Right kidney (tissue), 1 donor: Measurements from ENCODE around the gene ASIC1.

Experiments
- DNase-seq: peaks from one replicate; pipeline ENCODE4 v3.0.0-alpha.2; 2016

ASIC1 gene

DNA sequence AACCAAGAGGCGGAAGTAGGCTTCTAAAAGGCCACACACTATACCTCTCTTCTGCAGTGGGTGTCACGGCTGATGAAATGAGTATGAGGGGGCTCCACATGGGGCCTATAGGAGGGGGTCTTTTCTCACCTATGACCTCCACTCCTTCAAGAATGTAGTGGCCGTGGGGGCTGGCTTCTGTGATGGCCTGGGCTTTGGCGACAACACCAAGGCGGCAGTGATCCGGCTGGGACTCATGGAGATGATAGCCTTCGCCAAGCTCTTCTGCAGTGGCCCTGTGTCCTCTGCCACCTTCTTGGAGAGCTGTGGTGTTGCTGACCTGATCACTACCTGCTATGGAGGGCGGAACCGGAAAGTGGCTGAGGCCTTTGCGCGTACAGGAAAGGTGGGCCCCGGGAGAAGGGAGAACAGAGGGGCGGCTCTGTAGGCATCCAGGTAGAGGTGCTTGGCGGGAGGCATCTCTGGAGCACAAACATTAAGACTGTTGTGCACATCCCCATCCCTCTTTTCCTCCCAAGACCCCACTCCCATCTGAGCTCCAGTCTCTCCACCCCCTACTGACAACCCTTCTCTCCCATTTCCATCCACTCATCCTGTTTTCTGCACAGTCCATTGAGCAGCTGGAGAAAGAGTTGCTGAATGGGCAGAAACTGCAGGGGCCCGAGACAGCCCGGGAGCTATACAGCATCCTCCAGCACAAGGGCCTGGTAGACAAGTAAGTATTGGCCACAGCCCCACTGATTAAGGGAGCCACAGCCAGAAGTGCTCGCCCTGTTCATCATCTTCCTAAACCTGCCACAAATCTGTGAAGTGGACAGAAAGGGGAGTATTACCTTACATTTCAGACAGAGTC, 50.2 kb downstream of the ASIC1 start:
- peak; percentile 24 for DNase-seq

DNA sequence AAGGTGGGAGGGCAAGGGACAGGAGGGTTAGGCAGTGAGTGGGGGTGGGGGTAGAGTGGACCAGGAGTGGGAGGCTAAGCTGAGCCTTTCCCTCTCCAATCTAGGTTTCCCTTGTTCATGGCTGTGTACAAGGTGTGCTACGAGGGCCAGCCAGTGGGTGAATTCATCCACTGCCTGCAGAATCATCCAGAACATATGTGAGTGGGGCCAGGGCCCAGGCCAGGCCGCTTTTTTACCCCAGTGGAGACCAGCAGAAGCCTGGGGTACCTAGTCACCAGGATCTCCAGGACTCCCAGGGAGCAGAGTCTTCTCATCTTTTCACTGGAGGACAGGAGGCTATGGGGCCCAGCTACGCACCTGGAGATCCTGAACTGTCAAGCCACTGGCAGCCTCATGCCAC, 51.9 kb downstream of the ASIC1 start:
- no peak for DNase-seq

GRCh38 chr12:50110127-50110761, 52.8 kb downstream of the ASIC1 start:
- DNase-seq: no peak

DNA sequence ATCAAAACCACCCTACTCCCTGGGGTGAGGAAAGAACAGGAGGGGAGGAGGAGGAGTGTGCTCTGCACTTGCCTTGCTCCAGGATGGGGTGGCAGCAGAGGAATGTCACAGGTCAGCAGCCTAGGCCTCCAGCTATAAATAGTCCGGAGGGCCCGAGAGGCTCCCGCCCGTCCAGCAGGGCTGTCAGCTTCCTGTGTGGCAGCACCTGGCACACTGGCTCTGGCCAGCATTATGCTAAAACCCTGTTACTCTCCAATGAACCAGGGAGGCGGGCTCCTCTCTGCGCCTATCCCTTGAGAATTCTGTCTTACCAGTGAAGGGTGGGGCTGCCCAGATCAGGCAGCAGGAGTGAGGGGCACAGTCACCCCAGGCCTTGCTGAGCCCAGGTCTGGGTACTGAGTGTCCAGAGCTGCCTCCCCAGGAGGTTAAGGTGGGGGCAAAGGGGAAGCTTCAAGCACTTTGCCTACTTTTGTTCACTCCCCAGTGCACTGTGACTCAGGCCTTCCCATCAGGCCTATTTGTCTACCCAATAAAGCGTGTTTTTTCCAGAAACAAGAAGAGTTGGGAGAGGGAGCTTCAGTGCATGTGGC, 53.5 kb downstream of the ASIC1 start:
- DNase-seq: peak; percentile 75

GRCh38 chr12:50111395-50111692, 53.9 kb downstream of the ASIC1 start:
- no peak for DNase-seq

- peak; percentile 93 for DNase-seq
Measured at GRCh38 chr12:50111693-50112455, 54.5 kb downstream of the ASIC1 start, which contains the start of gene COX14. Gene COX14 (plus strand): TSS chr12:50112236. CDS start chr12:50120044, 7,808 bp downstream.

GRCh38 chr12:50112456-50113218, 55.2 kb downstream of the ASIC1 start:
- DNase-seq: no peak

DNA sequence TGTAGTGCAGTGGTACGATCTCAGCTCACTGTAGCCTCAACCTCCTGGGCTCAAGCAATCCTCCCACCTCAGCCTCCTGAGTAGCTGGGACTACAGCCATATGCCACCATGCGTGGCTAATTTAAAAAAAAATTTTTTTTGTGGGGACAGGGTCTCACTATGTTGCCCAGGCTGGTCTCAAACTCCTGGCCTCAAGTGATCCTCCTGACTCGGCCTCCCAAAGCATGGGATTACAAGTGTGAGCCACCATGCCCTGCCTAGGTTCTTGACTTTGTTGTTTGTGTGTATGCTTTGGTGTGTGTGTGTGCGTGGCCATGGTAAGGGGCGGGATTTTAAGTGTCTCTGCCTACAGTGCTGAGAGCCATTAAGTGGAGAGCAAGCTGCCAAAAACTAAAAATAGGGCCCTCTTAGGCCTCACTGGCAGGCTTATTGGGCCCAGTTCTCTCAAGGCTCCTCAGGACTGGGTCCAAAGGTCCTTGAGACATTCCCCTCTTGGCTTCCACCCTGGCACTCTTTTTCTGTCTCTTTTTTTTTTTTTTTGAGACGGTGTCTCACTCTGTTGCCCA, 59.7 kb downstream of the ASIC1 start:
- DNase-seq: no peak

DNA sequence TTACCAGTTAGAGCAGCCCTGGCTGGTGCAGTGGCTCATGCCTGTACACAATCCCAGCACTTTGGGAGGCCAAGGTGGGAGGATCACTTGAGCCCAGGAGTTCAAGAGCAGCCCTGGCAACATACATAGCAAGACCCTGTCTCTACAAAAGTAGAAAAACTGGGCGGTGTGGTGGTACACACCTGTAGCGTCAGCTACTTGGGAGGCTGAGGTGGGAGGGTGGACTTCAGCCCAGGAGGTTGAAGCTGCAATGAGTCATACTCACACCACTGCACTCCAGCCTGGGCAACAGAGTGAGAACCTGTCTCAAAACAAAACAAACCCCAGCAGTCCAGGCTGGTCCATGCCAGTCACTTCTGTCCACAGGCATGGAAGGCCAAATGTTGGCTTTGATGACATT, 62.0 kb downstream of the ASIC1 start:
- no peak for DNase-seq

DNA sequence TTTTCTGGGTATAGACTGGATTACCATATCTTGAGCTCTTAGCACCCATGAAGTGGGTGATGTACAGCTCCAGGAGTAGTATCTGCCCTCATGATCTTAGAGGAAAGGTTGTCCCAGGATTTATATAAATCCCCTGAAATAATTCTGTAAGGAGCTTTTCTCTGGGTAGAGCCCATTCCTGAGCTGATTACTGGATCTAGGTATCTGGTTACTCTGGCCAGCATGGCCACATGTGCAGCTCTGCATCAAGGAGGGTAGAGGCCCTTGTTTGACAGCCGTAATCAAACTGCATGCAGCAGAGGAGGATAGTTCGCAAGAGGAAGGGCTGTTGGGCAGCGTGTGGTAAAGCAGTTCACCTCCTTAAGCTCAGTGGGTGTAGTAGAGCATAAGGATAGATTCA, 63.1 kb downstream of the ASIC1 start:
- no peak for DNase-seq

- no peak for DNase-seq
Measured at GRCh38 chr12:50120953-50121352, 63.6 kb downstream of the ASIC1 start.

- no peak for DNase-seq
Measured at GRCh38 chr12:50121641-50122040, 64.2 kb downstream of the ASIC1 start.

GRCh38 chr12:50123203-50123602, 65.8 kb downstream of the ASIC1 start:
- no peak for DNase-seq

DNA sequence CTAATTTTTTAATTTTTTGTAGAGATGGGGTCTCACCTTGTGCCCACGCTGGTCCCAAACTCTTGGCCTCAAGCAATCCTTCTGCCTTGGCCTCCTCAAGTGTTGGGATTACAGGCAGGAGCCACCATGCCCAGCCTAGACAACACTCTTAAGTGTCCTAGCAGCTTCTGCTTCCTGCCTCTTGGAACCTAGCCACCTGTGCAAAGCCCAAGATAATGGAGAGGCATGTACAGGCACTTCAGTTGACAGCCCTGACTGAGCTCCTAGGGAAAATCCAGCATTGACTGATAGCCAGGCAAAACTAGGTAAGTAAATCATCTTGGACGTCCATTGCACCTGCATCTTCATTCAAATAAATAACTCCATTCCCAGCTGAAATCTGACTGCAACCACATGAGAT, 70.2 kb downstream of the ASIC1 start:
- no peak for DNase-seq

DNA sequence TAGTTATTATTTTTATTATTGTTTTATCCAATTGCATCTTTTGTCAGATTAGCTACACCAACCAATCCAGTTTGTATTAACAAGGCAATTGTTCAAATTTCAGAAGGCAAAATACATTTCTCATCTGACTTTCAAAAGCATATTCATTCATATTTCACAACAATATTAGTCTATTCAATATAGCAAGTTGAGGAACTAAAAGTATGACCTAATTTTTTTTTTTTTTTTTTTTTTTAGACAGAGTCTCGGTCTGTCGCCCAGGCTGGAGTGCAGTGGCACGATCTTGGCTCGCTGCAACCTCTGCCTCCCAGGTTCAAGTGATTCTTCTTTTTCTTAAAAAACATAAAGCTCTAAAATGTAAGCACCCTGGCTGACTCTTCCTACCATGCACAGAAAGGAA, 71.9 kb downstream of the ASIC1 start:
- no peak for DNase-seq

DNA sequence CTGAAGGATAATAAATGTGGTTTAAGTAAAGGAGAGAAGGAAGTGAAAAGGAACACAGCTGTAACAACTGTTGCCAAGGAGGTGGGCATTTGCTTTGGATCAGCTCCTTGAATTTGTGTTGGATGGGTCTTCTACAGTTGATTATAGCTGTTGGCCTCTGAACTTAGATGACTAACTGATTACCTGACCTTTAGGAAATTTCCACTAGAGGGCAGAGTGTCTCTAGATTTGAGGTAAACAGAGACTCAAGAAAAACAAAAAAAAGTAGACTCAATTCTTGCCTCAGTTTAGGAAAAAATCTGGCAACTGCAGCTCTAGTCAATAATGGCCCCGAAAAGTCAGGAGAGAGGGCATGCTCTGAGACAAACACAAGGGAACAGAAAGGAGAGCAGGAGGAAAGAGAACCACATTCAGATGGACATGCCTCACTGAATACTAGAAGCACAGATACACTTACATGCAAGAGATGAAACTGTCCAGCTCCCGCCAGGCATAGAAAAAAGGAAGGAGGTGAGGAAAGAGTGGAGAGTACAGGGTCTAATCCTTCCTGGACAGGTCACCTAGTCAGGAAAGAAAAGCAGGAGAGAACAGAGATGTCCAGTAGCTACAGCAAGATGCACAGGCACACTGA, 75.2 kb downstream of the ASIC1 start:
- no peak for DNase-seq
